ENCODE measurements around the gene HOMER2. TPM values are rescaled to one million over a fixed set of nuclear protein-coding genes. Genes with fewer than 3 reads are reported as not detected.
"Not testable (repeated sequence)": the region's sequence is repeated elsewhere in the genome, so short reads cannot be mapped to it uniquely, and the experiment has no call there.

The HOMER2 gene
- total RNA-seq, 4 donors from 2014 or later: 81.4 to 120 (median 99.2) TPM

- peaks cover 9% of the 10 kb centered on the region for H3K36me3 ChIP-seq
- no peaks in the 10 kb centered on the region for H3K27me3 ChIP-seq
- DNase-seq (ENCODE audit: low spot score in 2 of 2): peak in 1 of 2 donors; percentile 37
- no peak for TF ChIP-seq POLR2A (IDR thresholded peaks at IDR 0.05)
- TF ChIP-seq CTCF (IDR thresholded peaks at IDR 0.05): no peak
- no peak for TF ChIP-seq EP300 (IDR thresholded peaks at IDR 0.05)
- TF ChIP-seq POLR2AphosphoS5 (IDR thresholded peaks at IDR 0.05): no peak
- H3K4me1 ChIP-seq: no peaks in the 10 kb centered on the region
- H3K4me3 ChIP-seq: no peak overlapping the region
- H3K9me3 ChIP-seq: no peaks in the 10 kb centered on the region
- no peak overlapping the region for H3K27ac ChIP-seq
- 77% methylated on average over 7 of the region's 7 CpGs for WGBS
Measured at GRCh38 chr15:82871832-82872484, 80.6 kb downstream of the HOMER2 start.

GRCh38 chr15:82871358-82871757, 81.2 kb downstream of the HOMER2 start:
- Histone ChIP-seq H3K27ac (no peak overlapping the region), H3K36me3 (peaks cover 9% of the 10 kb centered on the region), H3K9me3 (no peaks in the 10 kb centered on the region), H3K4me3 (no peak overlapping the region), H3K27me3 (no peaks in the 10 kb centered on the region), H3K4me1 (no peaks in the 10 kb centered on the region)
- peak; percentile 38 for DNase-seq (ENCODE audit: low spot score in 2 of 2)
- WGBS: 64% methylated on average over 5 of the region's 5 CpGs
- TF ChIP-seq POLR2A (IDR thresholded peaks at IDR 0.05) (no peak), POLR2AphosphoS5 (IDR thresholded peaks at IDR 0.05) (no peak), CTCF (IDR thresholded peaks at IDR 0.05) (no peak), EP300 (IDR thresholded peaks at IDR 0.05) (no peak)

DNA sequence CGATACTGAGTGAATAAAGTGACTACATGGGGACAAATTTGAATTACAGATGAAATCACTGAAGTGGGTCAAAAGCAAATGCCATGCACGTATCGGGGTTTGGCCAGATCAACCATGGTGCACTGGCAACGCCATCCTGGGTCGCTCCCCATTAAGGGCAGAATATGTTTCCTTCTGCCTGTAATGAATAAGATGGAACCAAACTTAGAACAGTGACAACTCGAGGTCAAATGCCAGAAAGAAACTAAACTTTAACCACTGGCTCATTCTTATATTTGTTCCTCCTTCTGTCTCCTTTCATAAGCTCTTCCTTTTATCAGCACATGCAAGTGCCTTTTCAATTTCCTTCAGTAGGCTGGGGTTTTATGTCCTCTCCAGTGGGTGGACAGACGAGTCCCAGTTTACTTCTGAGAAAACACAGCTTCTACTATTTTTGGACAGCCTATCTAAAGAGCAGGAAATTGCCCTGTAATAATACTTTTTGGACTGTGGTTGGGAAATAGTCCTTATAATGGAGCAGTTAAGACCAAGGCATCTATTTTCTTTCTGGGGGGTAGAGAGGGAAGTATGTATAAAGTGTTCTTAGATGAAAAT, 81.7 kb downstream of the HOMER2 start:
- Histone ChIP-seq H3K9me3 (no peaks in the 10 kb centered on the region), H3K36me3 (peaks cover 9% of the 10 kb centered on the region), H3K4me3 (no peak overlapping the region), H3K27me3 (no peaks in the 10 kb centered on the region), H3K27ac (no peak overlapping the region), H3K4me1 (no peaks in the 10 kb centered on the region)
- 68% methylated on average over 7 of the region's 7 CpGs for WGBS
- TF ChIP-seq CTCF (IDR thresholded peaks at IDR 0.05): no peak
- DNase-seq (ENCODE audit: low spot score in 2 of 2): no peak

GRCh38 chr15:82865981-82866380, 86.5 kb downstream of the HOMER2 start:
- peak; percentile 16 to 56 for DNase-seq (ENCODE audit: low spot score in 2 of 2)
- H3K36me3 ChIP-seq, H3K27me3 ChIP-seq, H3K4me3 ChIP-seq, H3K9me3 ChIP-seq, H3K4me1 ChIP-seq, H3K27ac ChIP-seq: not testable (repeated sequence)
- WGBS: 89% methylated on average over 3 of the region's 3 CpGs

DNA sequence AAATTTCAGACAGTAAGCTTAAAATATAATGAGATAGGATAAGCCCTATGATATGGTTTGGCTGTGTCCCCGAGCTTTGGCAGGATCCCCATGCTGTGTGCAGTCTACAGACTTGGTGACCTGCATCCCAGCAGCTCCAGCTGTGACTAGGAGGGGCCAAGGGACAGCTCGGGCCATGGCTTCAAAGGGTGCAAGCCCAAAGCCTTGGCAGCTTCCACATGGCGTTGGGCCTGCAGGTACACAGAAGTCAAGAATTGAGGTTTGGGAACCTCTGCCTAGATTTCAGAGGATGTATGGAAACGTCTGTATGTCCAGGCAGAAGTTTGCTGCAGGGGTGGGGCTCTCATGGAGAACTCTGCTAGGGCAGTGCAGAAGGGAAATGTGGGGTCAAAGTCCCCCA, 86.9 kb downstream of the HOMER2 start:
- not testable (repeated sequence) for H3K36me3 ChIP-seq, H3K27me3 ChIP-seq, H3K27ac ChIP-seq, H3K4me3 ChIP-seq, H3K9me3 ChIP-seq, H3K4me1 ChIP-seq
- WGBS: 89% methylated on average over 4 of the region's 4 CpGs
- DNase-seq (ENCODE audit: low spot score in 2 of 2): peak in 1 of 2 donors; percentile 13

DNA sequence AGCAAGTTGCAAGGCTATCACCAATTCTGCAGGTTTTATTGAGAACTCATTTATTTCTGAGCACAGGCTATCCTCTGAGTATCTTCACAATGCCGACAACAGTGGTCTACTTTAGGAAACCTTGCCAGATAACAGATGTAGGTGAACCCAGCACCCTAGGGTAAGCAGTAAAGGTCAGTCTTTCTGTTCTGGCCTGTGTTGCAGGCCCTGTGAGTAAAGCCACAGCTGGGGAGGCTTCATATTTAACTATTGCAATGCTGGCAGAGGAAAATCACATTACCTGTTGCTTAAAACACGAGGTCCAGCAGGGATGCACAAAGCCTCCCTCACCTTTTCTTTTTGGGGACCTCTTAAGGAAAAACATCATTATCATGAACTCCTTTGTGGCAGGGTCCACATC, 87.6 kb downstream of the HOMER2 start:
- Histone ChIP-seq H3K4me3 (no peak overlapping the region), H3K27me3 (no peaks in the 10 kb centered on the region), H3K27ac (no peak overlapping the region), H3K36me3 (no peaks in the 10 kb centered on the region), H3K4me1 (no peaks in the 10 kb centered on the region), H3K9me3 (no peaks in the 10 kb centered on the region)
- WGBS: 87% methylated on average over 2 of the region's 2 CpGs
- DNase-seq (ENCODE audit: low spot score in 2 of 2): no peak
- TF ChIP-seq EP300 (IDR thresholded peaks at IDR 0.05) (no peak), CTCF (IDR thresholded peaks at IDR 0.05) (no peak), POLR2AphosphoS5 (IDR thresholded peaks at IDR 0.05) (no peak), POLR2A (IDR thresholded peaks at IDR 0.05) (no peak)

Data from suprapubic skin (tissue), 4 donors.